ENCODE results near the gene MOSMO. TPM values are rescaled to one million over a fixed set of nuclear protein-coding genes. Genes with fewer than 3 reads are reported as not detected.
"Not testable (repeated sequence)": the region's sequence is repeated elsewhere in the genome, so short reads cannot be mapped to it uniquely, and the experiment has no call there.

MOSMO gene
- polyA plus RNA-seq, 3 donors, result 4.7 to 10.0 (median 9.9) TPM

- WGBS, 3 donors, result 73 to 84% (median 77%) methylated on average over 7 of the region's 7 CpGs
- H3K27ac ChIP-seq (ENCODE audit: low read depth, low read length), result no peak overlapping the region
Observed at GRCh38 chr16:21997697-21998480, 10.0 kb upstream of the MOSMO start.

- no peak overlapping the region for H3K27ac ChIP-seq (ENCODE audit: low read depth, low read length)
- 59 to 76% (median 62%) methylated on average over 1 of the region's 1 CpG for WGBS, 3 donors
Observed at GRCh38 chr16:22001591-22001990, 6.3 kb upstream of the MOSMO start.

- 90 to 95% (median 94%) methylated on average over 1 of the region's 1 CpG for WGBS, 3 donors
- H3K27ac ChIP-seq (ENCODE audit: low read depth, low read length), result not testable (repeated sequence)
Observed at GRCh38 chr16:22002047-22002446, 5.9 kb upstream of the MOSMO start.

- no peak overlapping the region for H3K27ac ChIP-seq (ENCODE audit: low read depth, low read length)
- WGBS, 3 donors, result 77 to 91% (median 88%) methylated on average over 4 of the region's 4 CpGs
Observed at GRCh38 chr16:22003195-22003594, 4.7 kb upstream of the MOSMO start.

GRCh38 chr16:22004341-22004740, 3.6 kb upstream of the MOSMO start:
- no peak overlapping the region for H3K27ac ChIP-seq (ENCODE audit: low read depth, low read length)
- WGBS, 3 donors, result 60 to 70% (median 65%) methylated on average over 3 of the region's 3 CpGs

GRCh38 chr16:22005746-22006145, 2.2 kb upstream of the MOSMO start:
- no peak overlapping the region for H3K27ac ChIP-seq (ENCODE audit: low read depth, low read length)
- 84 to 96% (median 88%) methylated on average over 1 of the region's 1 CpG for WGBS, 3 donors

- 70 to 74% (median 71%) methylated on average over 6 of the region's 6 CpGs for WGBS, 3 donors
Observed at GRCh38 chr16:22006636-22007035, 1.3 kb upstream of the MOSMO start.

GRCh38 chr16:22007159-22007508, 777 bp upstream of the MOSMO start:
- 5 to 11% (median 8%) methylated on average over 8 of the region's 8 CpGs for WGBS, 3 donors
- no peak overlapping the region for H3K27ac ChIP-seq (ENCODE audit: low read depth, low read length)

More at GRCh38 chr16:22006636-22007035, 1.3 kb upstream of the MOSMO start:
- H3K27ac ChIP-seq (ENCODE audit: low read depth, low read length), result no peak overlapping the region

- WGBS, 3 donors, result 1% methylated on average over 53 to 64 of the region's 65 CpGs
- no peak overlapping the region for H3K27ac ChIP-seq (ENCODE audit: low read depth, low read length)
Observed at GRCh38 chr16:22008215-22009059, 526 bp downstream of the MOSMO start.

GRCh38 chr16:22010902-22011301, 3.0 kb downstream of the MOSMO start:
- H3K27ac ChIP-seq (ENCODE audit: low read depth, low read length), result no peak overlapping the region
- WGBS, 3 donors, result 53 to 84% (median 76%) methylated on average over 5 of the region's 5 CpGs

GRCh38 chr16:22012241-22012640, 4.3 kb downstream of the MOSMO start:
- WGBS, 3 donors, result 43 to 46% (median 44%) methylated on average over 2 of the region's 2 CpGs
- H3K27ac ChIP-seq (ENCODE audit: low read depth, low read length), result no peak overlapping the region

- no peak overlapping the region for H3K27ac ChIP-seq (ENCODE audit: low read depth, low read length)
- 75 to 85% (median 84%) methylated on average over 4 of the region's 4 CpGs for WGBS, 3 donors
Observed at GRCh38 chr16:22013486-22013885, 5.6 kb downstream of the MOSMO start.

GRCh38 chr16:22014271-22014873, 6.5 kb downstream of the MOSMO start:
- no peak overlapping the region for H3K27ac ChIP-seq (ENCODE audit: low read depth, low read length)
- 77 to 90% (median 78%) methylated on average over 2 of the region's 2 CpGs for WGBS, 3 donors

- 67 to 75% (median 74%) methylated on average over 4 of the region's 4 CpGs for WGBS, 3 donors
- no peak overlapping the region for H3K27ac ChIP-seq (ENCODE audit: low read depth, low read length)
Observed at GRCh38 chr16:22016927-22017326, 9.0 kb downstream of the MOSMO start.

GRCh38 chr16:22018559-22018958, 10.6 kb downstream of the MOSMO start:
- H3K27ac ChIP-seq (ENCODE audit: low read depth, low read length), result no peak overlapping the region
- 83 to 100% (median 94%) methylated on average over 1 of the region's 1 CpG for WGBS, 3 donors

- H3K27ac ChIP-seq (ENCODE audit: low read depth, low read length), result no peak overlapping the region
- WGBS, 3 donors, result 83 to 93% (median 87%) methylated on average over 5 of the region's 5 CpGs
Observed at GRCh38 chr16:22022151-22022550, 14.2 kb downstream of the MOSMO start.

- H3K27ac ChIP-seq (ENCODE audit: low read depth, low read length), result no peak overlapping the region
- WGBS, 3 donors, result 91 to 98% (median 97%) methylated on average over 1 of the region's 1 CpG
Observed at GRCh38 chr16:22023505-22023904, 15.6 kb downstream of the MOSMO start.

GRCh38 chr16:22024785-22025184, 16.9 kb downstream of the MOSMO start:
- not testable (repeated sequence) for H3K27ac ChIP-seq (ENCODE audit: low read depth, low read length)
- 93 to 95% (median 95%) methylated on average over 4 of the region's 4 CpGs for WGBS, 3 donors

- WGBS, 3 donors, result 50 to 69% (median 60%) methylated on average over 2 of the region's 2 CpGs
- no peak overlapping the region for H3K27ac ChIP-seq (ENCODE audit: low read depth, low read length)
Observed at GRCh38 chr16:22027633-22028032, 19.7 kb downstream of the MOSMO start.

Measured in adipose tissue (tissue), 3 donors.